ENCODE measurements around the gene AFF2.

AFF2 gene

DNA sequence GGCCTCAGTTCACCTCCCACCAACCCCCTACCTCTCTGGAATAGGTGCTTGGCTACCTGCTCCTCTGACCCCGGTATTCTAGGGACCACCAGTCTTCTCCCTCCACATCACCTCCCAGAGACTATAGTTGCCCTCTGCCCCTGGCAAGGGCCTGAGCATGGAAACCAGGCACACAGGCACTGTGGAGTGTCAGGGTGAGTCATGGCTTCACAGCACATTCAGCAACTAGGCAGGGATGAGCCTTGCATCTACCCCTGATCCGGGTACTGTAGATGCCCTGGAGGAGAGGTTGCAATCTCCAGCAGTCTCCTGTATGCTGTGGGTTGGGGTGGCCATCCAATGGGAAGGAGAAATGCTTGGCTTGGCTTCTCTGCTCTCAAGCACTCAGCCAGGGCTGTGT lies 532.0 kb downstream of the AFF2 start:
- no peak for DNase-seq

DNA sequence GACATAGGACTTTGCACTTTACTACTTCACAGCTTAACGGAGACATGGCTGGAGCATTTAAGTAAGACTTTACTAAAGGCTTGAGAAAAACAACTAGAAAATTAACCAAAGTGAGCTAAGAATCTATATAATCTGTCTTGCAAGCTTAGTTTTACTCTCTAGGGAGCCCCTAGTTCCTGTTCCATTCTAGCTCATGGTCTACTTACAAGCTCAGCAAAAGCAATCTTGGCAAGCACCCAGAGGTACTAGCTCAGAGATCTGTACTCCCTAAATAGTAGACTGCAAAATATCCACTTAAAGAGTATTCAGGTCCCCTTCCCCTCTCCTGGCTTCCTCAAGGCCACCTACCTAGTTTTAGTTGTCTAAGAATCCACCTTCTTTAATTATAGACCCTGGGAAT lies 535.7 kb downstream of the AFF2 start:
- no peak for DNase-seq

DNA sequence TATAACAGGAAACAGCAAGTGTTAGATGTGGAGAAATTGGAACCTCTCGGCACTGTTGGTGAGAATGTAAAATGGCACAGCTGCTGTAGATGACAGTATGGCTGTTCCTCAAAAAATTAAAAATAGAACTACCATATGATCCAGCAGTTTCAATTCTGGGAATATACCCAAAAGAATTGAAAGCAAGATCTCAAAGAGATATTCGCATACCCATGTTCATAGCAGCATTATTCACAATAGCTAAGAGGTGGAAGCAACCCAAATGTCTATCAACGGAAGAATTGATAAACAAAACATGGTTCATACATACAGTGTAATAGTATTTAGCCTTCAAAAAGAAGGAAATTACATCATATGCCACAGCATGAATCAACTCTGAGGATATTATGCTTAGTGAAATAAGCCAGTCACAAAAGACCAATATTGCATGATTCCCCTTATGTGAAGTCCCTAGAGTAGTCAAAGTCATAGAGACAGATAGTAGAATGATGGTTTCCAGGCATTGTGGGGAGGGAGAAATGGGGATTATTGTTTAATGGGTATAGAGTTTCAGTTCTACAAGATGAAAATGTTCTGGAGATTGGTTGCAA lies 537.0 kb downstream of the AFF2 start:
- DNase-seq, result no peak

DNA sequence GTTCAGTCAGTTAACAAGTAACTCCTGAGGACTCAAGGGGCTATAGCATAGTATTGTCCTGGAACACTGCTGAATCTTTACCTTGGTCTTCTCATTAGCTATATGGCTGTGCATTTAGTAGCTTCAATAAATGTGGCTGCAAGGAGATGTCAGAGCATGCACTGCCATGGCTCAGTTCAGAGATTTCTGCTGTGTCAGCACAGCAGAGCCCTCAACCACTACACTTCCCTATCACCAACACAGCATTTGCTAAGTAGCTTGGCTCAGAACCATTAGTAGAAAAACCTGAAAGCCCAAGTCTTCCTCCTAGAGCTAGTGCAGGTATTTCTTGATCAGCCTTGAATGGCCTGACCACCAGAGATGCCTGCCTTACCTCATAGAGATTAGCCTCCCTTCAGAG lies 538.6 kb downstream of the AFF2 start:
- DNase-seq, result no peak

DNA sequence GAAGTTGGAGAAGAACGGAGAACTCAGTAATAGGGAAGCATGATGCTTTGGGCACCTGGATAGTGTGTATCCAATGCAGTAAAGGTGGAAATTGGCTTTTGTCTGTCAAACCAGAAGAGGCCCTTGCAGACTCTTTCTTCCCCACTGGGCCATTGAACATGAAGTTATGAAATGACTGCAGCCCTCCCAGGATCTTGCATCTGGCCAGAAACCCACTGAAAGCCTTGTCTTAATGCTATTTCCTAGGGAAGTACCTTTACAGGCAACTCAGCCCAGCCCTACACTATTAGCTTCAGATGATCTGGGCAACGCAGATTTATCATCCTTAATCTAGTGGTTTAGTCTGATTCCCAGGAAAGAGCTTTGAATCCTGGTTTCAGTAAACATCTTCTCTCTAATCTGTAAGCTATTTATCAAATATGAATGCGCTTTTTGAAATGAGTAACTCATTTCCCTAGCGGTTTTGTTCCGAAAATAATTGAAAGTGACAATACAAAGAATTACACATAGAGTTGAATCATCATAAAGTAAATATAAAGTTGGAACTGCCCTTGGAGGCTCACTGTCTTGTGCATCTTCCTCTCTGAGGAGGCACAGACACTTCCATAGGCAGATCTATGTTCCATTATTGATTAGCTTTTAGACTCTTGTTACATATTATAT lies 540.6 kb downstream of the AFF2 start:
- DNase-seq, result no peak

DNA sequence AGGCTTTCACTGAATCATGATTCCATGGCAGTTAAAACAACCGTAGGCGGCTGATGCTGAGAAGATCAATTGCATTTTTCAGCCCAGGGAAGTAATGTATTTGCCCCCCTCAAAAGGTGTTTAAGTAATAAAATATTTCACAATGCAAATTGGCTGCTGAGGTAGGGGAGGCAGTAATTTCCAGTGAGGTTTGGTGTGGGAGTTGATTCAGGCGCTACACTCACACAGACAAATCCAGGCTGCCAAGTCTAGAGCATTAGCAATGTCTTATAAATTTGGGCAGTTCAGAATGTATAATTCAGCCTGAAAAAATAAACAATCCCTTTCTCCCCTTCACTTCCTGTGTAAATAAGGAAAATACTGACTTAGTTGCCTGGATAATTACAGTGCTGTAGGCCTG lies 543.0 kb downstream of the AFF2 start:
- DNase-seq, result no peak

DNA sequence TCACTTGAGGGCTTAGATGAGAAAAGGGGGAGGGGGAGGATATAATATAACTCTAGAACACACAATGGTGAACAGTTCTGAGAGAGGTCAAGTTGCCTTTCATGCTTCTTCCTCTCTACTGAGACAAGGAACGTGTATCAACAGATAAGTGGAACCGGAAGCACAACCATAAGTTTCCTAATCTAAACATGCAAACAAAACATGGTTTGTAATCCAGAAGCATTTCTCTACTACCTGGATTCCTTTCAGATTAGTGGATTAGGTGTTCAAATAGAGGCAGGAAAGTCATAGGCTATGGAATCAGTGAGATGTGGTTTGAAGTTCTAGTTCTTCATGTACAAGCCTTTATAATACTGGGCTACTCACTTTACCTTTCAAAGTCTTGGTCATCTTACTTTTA lies 544.1 kb downstream of the AFF2 start:
- DNase-seq, result no peak

DNA sequence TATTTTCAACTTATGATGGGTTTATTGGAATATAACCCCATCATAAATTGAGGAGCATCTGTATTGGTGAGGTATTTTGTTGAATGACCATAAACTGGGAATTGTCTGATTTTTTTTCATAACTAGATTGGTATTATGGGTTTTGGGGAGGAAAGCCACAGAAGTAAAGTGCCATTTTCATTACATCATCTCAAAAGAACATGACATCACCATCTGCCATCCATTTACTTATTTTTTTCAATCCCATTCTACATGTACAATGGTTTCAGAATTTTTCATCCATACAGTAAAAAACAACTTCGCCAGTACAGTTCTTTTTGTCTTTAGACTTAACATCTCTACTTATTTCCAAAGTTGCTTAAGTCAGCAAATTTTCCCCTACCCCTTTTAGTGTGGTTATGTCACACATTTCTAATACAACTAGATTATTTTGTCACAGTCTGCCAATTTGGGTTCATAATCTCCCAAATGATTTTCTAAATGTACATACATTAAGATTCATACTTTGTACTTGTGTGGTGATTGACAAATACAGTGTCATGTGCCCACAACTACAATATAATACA lies 545.3 kb downstream of the AFF2 start:
- no peak for DNase-seq

Data from T1000 (cell line).